Psoas muscle (tissue), 8 donors: ENCODE measurements around the gene ROPN1. TPM values are rescaled to one million over a fixed set of nuclear protein-coding genes. Genes with fewer than 3 reads are reported as not detected.
"Not testable (repeated sequence)": the region's sequence is repeated elsewhere in the genome, so short reads cannot be mapped to it uniquely, and the experiment has no call there.

Experiments used
- ATAC-seq, 4 donors: fragments of 200-7000 bp; cut with Tn5 transposase; one replicate each; pipeline ENCODE4 v1.9.1; 2020; ENCODE audit warnings: moderate library complexity in 3 of 4, mild to moderate bottlenecking in 2 of 4
- DNase-seq, 2 donors: peaks; one replicate each; pipeline ENCODE4 v3.0.0-alpha.2; 2020
- H3K27ac ChIP-seq: fragments of 200-600 bp; one replicate; pipeline ENCODE4 v1.8.0; 2022
- H3K27me3 ChIP-seq, 3 donors: fragments of 200-600 bp in 1 of 3; one replicate each; pipeline versions ENCODE4 v1.6.1 to v1.8.0; 2013 to 2022; ENCODE audit warnings: low read length in 2 of 3, mild to moderate bottlenecking in 2 of 3, moderate library complexity in 1 of 3; ENCODE audit not compliant: insufficient read depth in 3 of 3
- H3K36me3 ChIP-seq, 2 donors: fragments of 200-600 bp in 1 of 2; one replicate each; pipeline versions ENCODE4 v1.6.1 to v1.8.0; 2013 to 2022; ENCODE audit warnings: low read depth in 1 of 2, mild to moderate bottlenecking in 1 of 2, moderate library complexity in 1 of 2; ENCODE audit not compliant: insufficient read depth in 1 of 2
- H3K4me1 ChIP-seq: fragments of 200-600 bp; one replicate; pipeline ENCODE4 v1.8.0; 2022
- H3K4me3 ChIP-seq: fragments of 200-600 bp; one replicate; pipeline ENCODE4 v1.8.0; 2022; ENCODE audit warnings: mild to moderate bottlenecking
- H3K9me3 ChIP-seq: fragments of 200-600 bp; one replicate; pipeline ENCODE4 v1.8.0; 2022
- WGBS, 3 donors: extraction: QIAGEN DNeasy Blood & Tissue Kit; methylation state at CpG; one replicate each; pipeline versions ENCODE4 v1.1.6 to v1.1.7; 2013; 5-methylcytosine and 5-hydroxymethylcytosine counted together
- intact Hi-C, 2 donors: fragments of 100-400 bp; cut with DNase I; formaldehyde crosslinking; loops; one replicate each; pipeline versions ENCODE4 v1.11.0 to v1.14.2; 2022
- polyA plus RNA-seq, 3 donors: library from polyadenylated mRNA; stranded (reverse); fragments of 200-250 nt; gene quantifications; one replicate each; pipeline ENCODE4 v1.2.3, GENCODE V29; 2013
- total RNA-seq, 4 donors: library from RNA; stranded (reverse); fragmentation: NEBNext Ultra II Directional in 2 of 4; extraction: Animal tissue kit (Norgen Biotek cat#: 25700) in 2 of 4; gene quantifications; one replicate each; pipeline versions ENCODE4 v1.2.1 to v1.2.4, GENCODE V29; 2021 to 2023
- TF ChIP-seq, protein P1 (sequence below): fragments of 200-600 bp; IDR thresholded peaks from one replicate; pipeline ENCODE4 v1.8.0; 2022; ENCODE audit warnings: antibody characterized with exemption
- donor health status: healthy with polysubstance abuse.
- donor health status: DM: no; HTN: no; CAD: no; lungs with moderate emphysema.
- donor health status: Bipolar disorder and iron deficiency.
- donor health status: healthy.
- donor health status: DM: yes; HTN: yes; CAD: no.
- donor health status: DM: no; HTN: no; CAD: no.
- donor health status: DM: no; HTN: no; CAD: no.
- donor health status: DM: yes; HTN: yes; CAD: no.

Gene ROPN1
- total and polyA plus RNA-seq, 7 donors, result not detected

DNA sequence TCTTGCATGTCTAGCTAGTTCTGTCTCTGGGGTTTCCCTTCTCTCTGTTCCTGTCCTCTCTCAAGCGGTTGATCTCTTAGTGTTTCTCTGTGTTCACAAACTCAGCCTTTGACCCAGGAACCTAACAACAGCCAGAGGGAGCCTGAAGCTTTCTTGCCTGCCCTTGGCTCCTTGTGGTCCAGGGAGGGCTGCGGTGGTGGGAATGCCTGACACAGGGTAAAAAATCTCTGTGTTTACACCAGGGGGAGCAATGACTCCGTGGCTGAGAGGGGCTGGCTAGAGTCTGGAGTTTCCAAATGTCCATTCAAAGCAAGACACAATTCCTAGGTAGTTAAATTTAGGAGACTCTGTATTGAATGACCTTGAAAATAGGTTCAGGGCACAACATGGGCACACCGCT, 24.6 kb upstream of the ROPN1 start:
- not testable (repeated sequence) for H3K4me3 ChIP-seq, H3K4me1 ChIP-seq, H3K36me3 ChIP-seq, H3K27ac ChIP-seq, H3K9me3 ChIP-seq, H3K27me3 ChIP-seq
- intact Hi-C loops, result loop anchor here (1.0 to 10.0 kb wide), 5 partner anchors 61 to 538 kb away; no protein-coding TSS in a partner anchor
- DNase-seq (peak in 1 of 2 donors; percentile 60), ATAC-seq (peak; percentile 76 to 98 (median 96))
- 4 to 11% (median 7%) methylated on average over 3 to 4 of the region's 4 CpGs for WGBS, 3 donors
- TF ChIP-seq, protein P1, sequence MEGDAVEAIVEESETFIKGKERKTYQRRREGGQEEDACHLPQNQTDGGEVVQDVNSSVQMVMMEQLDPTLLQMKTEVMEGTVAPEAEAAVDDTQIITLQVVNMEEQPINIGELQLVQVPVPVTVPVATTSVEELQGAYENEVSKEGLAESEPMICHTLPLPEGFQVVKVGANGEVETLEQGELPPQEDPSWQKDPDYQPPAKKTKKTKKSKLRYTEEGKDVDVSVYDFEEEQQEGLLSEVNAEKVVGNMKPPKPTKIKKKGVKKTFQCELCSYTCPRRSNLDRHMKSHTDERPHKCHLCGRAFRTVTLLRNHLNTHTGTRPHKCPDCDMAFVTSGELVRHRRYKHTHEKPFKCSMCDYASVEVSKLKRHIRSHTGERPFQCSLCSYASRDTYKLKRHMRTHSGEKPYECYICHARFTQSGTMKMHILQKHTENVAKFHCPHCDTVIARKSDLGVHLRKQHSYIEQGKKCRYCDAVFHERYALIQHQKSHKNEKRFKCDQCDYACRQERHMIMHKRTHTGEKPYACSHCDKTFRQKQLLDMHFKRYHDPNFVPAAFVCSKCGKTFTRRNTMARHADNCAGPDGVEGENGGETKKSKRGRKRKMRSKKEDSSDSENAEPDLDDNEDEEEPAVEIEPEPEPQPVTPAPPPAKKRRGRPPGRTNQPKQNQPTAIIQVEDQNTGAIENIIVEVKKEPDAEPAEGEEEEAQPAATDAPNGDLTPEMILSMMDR, result peak; percentile 59

DNA sequence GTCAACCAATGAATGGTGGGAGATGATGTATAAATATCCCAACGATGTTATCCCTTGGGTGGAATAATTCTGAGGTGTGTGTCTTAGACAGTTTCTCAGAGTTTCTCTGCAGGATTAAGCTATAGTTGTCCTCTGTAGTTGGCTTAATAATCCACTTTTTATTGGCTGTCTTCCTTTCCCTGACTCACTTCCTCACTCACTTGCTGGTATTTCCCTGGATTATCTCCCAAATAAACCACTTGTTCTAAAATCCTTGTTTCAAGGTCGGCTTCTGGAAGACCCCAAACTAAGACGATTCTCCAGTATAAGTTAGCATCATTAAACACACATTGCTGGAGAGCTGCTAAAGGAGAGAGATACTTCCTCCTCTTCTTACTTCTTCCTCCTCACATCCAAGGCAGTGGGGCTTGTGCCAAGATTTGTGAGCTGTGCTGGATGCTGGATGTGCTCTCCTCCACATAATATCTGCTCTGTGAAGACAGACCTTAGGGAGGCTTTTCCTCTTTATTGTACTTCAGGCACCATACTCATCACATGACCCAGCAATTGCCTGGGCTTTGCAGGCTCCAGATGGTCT, 22.5 kb upstream of the ROPN1 start:
- no peak for ATAC-seq
- H3K4me3 ChIP-seq, result no peak overlapping the region
- 30 to 51% (median 37%) methylated on average over 3 of the region's 3 CpGs for WGBS, 3 donors
- DNase-seq, result no peak
- intact Hi-C loops, result loop anchor here in 1 of 2 donors (10.0 kb wide), 1 partner anchor 540 kb away; no protein-coding TSS in a partner anchor
- TF ChIP-seq, protein P1, result no peak
- no peaks in the 10 kb centered on the region for H3K9me3 ChIP-seq
- no peaks in the 10 kb centered on the region for H3K36me3 ChIP-seq
- no peaks in the 10 kb centered on the region for H3K27me3 ChIP-seq
- no peak overlapping the region for H3K27ac ChIP-seq
- H3K4me1 ChIP-seq, result no peaks in the 10 kb centered on the region

DNA sequence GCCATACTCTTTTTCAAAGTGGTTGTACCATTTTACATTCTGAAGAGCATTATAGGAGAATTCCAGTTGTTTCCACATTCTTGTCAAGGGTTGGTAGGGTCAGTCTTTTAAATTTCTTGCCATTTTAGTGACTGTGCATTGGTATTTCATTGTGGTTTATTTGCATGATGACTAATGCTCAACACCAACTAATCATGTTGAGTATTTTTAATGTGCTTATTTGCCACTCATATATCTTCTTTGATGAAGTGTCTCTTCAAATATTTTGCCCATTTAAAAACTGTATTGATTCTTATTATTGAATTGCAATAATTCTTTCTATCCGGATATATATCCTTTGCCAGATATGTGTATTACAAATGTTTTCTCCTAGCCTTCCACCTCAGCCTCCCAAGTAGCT, 16.4 kb upstream of the ROPN1 start:
- ATAC-seq, H3K4me1 ChIP-seq, DNase-seq, H3K9me3 ChIP-seq, H3K27me3 ChIP-seq, H3K4me3 ChIP-seq, H3K36me3 ChIP-seq, intact Hi-C loops, H3K27ac ChIP-seq: not testable (repeated sequence)
- WGBS, 3 donors, result 94 to 100% (median 97%) methylated on average over 1 of the region's 1 CpG

DNA sequence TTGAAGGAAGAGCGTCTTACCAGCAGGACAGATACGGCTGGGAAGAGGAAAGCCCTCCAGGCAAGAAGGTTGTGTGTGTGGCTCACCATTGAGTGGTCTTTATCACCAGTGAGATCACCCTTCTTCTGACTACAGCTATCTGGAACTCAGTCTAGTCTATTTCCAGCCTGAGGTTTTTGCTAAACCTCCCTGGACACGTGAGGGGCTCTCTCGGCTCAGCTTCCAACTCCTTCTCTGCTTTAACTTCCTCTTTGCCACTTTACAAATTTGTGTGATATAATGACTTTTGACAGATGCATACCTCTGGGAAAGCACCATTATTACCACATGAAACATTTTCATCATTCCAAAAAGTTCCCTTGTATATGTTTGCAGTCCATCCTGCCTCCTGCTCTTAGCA, 15.3 kb upstream of the ROPN1 start:
- DNase-seq (no peak), ATAC-seq (no peak)
- peaks cover 0 to 3% (median 0%) of the 10 kb centered on the region in 3 donors for H3K27me3 ChIP-seq
- WGBS, 3 donors, result 43 to 54% (median 52%) methylated on average over 4 of the region's 4 CpGs
- no peaks in the 10 kb centered on the region for H3K9me3 ChIP-seq
- intact Hi-C loops, result no loop called here
- TF ChIP-seq, protein P1, result no peak
- no peak overlapping the region for H3K4me3 ChIP-seq
- no peaks in the 10 kb centered on the region for H3K4me1 ChIP-seq
- H3K36me3 ChIP-seq, result no peaks in the 10 kb centered on the region
- no peak overlapping the region for H3K27ac ChIP-seq

DNA sequence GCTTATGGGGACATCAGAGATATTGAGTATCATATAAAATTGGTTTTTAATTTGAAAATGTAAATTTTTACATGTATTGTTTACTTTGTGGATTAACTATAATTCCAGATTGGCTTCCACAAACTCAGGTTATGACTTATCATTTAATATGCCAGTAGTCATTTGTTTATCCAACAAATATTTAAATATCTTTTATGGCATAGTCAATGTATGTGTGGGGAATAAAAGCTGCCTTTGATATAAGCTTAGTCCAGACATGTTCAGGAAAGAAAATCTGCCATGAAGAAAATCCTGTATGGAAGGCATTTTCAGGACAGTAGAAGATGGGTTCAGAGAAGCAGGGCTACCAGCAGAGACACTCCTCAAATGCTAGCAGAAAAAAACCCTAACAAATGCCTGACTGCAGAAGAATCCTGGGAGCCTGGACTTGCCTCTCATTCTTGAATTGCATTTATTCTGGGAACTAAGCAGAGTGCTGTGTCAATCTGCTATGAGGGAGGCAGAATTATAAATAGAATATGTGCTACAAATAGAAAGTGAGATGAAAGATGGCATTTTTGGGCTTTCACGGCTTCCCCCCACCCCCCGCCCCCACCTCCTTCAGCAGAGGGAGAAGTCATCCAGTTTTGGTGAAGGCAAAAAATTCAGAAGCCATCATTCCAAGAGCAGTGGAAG, 10.6 kb upstream of the ROPN1 start:
- H3K27ac ChIP-seq, H3K4me1 ChIP-seq, ATAC-seq, intact Hi-C loops, H3K9me3 ChIP-seq, H3K4me3 ChIP-seq, DNase-seq, H3K27me3 ChIP-seq, H3K36me3 ChIP-seq: not testable (repeated sequence)
- WGBS, 3 donors, result 51 to 55% (median 55%) methylated on average over 2 of the region's 2 CpGs

DNA sequence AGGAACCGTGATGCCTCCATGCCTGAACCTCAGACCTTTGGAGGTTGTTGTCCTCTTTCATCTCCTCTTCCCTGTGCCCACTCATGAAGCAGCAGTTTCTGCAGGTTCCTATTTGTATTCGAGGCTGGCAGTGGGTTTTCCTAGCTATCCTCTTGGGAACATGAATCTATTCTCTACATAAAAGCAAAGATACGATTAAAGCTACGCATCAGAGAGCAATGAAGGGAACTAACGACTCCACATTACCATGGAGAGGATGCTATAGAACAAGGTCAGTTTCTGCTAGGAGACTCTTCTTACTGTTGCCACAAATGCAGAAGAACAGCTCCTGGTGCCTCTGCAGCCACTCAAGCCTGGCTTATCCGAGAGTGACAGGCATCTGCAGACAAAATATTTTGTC, 9.4 kb upstream of the ROPN1 start:
- DNase-seq, H3K27me3 ChIP-seq, H3K9me3 ChIP-seq, H3K4me3 ChIP-seq, ATAC-seq, H3K36me3 ChIP-seq, H3K27ac ChIP-seq, intact Hi-C loops, H3K4me1 ChIP-seq: not testable (repeated sequence)
- WGBS, 3 donors, result 65 to 73% (median 67%) methylated on average over 6 of the region's 6 CpGs
